Measurements from ENCODE around the gene C18orf63.
"Not testable (repeated sequence)": the region's sequence is repeated elsewhere in the genome, so short reads cannot be mapped to it uniquely, and the experiment has no call there.

C18orf63 gene

GRCh38 chr18:74326791-74327190, 11.2 kb downstream of the C18orf63 start:
- not testable (repeated sequence) for DNase-seq (ENCODE audit: low spot score)

GRCh38 chr18:74328206-74328605, 12.6 kb downstream of the C18orf63 start:
- no peak for DNase-seq (ENCODE audit: low spot score)

DNA sequence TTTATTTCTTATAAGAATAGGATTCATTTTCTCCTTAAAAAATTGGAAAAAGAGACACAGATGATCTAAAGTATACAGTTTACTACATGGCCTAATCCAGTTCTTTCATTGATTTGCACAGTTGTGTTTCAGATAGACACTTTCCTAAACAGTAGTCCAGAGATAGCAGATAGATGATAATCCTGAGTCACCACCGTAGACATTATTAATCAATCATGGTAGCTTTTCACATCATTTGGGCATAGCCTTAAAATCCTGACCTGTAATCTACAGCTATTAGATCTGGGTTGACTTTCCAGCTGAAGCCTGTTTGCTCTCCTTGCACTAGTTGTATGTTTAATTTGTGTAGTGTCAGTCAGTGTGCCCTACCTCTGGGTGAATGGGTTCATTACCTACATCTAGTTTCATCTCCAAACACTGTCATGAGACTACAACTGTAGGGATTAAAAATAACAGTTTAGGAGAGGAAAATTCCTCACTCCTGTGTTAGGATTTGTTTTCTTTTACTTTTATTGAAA, 14.1 kb downstream of the C18orf63 start:
- no peak for DNase-seq (ENCODE audit: low spot score)

GRCh38 chr18:74331404-74331803, 15.8 kb downstream of the C18orf63 start:
- no peak for DNase-seq (ENCODE audit: low spot score)

DNA sequence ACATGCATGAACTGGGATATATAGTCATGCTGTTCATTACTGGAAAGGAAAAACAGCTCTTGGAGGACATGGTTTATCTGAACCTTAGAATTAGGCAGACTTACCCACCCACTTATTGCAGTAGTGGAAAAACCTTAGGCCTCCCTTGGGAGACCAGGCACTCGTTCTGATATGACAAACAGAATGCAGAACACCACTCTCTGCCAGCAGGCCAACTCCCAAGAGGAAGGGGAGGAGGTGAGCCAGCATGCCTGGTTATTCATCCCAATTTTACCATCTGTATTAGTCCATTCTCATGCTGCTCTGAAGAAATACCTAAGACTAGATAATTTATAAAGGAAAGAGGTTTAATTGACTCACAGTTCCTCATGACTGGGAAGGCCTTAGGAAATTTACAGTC, 17.5 kb downstream of the C18orf63 start:
- no peak for DNase-seq (ENCODE audit: low spot score)

- DNase-seq (ENCODE audit: low spot score) = no peak
Observed at GRCh38 chr18:74334242-74334893, 18.7 kb downstream of the C18orf63 start.

- DNase-seq (ENCODE audit: low spot score) = no peak
Observed at GRCh38 chr18:74336656-74337055, 21.0 kb downstream of the C18orf63 start.

- no peak for DNase-seq (ENCODE audit: low spot score)
Observed at GRCh38 chr18:74337155-74337911, 21.7 kb downstream of the C18orf63 start.

DNA sequence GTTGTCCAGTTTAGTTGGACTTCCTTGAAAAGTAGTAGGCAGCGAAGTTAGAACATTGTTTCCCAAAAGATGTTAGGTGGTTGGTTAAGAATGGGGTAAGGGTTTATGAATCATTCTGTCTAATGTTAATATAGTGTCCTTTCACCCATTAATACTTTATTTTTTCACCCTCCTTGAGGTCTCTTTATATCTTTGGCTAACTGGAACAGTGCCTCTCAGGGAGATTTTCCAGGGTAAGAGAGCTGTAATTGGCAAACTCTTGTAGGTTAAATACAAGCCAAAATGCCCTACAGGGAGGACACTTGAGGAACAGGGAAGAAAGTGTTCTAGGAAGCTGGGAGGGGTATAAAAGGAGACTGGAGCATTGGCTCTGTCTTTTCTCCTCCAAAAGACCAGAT, 22.3 kb downstream of the C18orf63 start:
- DNase-seq (ENCODE audit: low spot score) = no peak

GRCh38 chr18:74342416-74343043, 26.9 kb downstream of the C18orf63 start:
- peak; percentile 54 for DNase-seq (ENCODE audit: low spot score)

DNA sequence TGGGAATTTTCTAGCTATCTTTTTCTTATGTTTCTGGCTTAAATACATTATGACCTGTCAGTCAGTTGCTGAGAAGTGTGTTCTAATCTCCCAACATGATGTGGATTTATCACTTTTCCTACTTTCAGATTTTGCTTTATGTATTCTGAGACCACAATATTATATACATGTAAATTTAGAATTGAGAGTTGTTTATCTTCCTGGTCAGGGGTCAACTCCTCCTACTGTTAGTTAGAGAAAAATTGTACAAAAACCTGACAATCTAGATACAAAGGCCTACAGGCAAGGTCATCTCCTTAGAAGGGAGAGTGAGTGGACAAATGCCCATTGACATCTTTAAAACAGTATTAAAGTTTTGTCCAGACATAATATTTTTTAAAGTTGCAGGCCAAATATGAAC, 30.6 kb downstream of the C18orf63 start:
- no peak for DNase-seq (ENCODE audit: low spot score)

DNA sequence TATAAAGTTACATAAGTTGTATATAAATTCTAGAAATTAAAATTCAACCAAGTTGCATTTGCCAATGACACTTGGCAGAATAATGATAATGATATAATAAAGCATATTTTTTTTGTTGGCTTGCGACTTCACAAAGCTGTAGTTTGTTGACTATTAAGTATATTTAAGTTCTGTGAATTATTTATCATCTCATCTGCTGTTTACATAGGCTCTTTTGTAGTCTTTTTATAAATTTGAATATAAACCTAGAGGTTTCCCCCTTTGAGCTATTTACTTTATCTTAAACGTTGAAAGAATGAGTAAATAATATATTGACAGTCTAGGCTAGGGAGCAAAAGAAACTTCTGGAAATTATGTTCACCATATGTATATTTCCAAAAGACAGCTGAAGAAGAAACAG, 32.9 kb downstream of the C18orf63 start:
- DNase-seq (ENCODE audit: low spot score) = no peak

- peak; percentile 91 for DNase-seq (ENCODE audit: low spot score)
Observed at GRCh38 chr18:74351354-74351753, 35.7 kb downstream of the C18orf63 start.

- DNase-seq (ENCODE audit: low spot score) = peak; percentile 78
Observed at GRCh38 chr18:74353169-74353775, 37.6 kb downstream of the C18orf63 start.

DNA sequence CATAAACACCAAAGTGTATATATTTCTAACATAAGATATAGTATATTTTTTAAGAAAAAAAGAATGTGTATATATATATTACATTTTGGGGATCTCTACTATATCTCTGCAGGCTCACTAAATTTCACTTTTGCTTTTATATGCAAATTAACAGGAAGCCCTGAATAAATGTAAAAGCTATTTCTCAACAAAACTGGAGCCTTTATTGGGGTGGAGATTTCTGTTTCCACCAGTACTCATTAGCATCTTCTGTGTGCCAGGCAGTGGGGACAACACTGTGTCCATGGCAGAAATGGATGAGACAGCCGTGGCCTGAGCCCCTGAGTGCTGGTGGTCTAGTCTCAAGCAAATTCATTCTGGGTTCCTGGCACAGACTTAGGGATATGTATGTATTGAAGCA, 41.3 kb downstream of the C18orf63 start:
- no peak for DNase-seq (ENCODE audit: low spot score)

GRCh38 chr18:74360852-74361655, 45.4 kb downstream of the C18orf63 start:
- no peak for DNase-seq (ENCODE audit: low spot score)

DNA sequence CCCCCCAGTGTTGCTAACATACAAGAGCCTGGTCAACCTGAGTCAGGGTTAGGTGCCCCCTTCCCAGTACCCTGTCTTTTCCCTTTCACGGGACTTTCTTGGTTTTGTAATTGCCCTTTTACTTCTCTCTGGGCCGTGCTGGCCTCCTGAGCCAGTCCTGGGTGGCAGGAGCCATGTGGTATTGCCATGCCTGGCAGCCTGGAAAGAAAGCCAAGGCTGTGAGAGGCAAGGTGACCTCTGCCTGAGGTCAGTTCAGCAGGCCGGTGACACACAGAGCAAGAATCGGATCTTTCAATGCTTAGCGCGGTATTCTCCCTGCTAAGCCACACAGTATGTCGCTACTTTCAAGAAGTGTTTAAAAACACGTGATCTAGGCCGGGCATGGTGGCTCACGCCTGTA, 52.3 kb downstream of the C18orf63 start:
- DNase-seq (ENCODE audit: low spot score) = no peak

- no peak for DNase-seq (ENCODE audit: low spot score)
Observed at GRCh38 chr18:74368901-74369705, 53.5 kb downstream of the C18orf63 start.

DNA sequence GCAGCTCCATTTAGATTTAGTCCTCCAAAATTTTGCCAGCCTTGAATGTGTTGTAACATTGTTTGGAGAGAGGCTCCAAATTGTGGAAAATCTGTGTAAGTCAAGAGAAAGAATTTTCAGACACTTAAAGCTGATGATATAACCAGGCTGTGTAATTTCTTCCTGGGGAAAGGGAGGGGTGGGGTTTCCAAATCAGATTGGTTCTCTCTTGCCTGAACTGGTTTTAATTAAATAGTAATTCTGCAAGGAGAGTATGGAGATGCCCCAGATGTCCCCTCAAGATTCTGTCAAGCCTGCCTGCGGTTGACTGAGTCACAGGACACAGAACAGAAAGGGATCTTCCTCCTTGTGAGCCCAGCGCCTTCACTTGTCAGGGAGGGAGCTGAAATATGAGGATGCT, 54.5 kb downstream of the C18orf63 start:
- no peak for DNase-seq (ENCODE audit: low spot score)

GRCh38 chr18:74373428-74373827, 57.8 kb downstream of the C18orf63 start:
- no peak for DNase-seq (ENCODE audit: low spot score)

GRCh38 chr18:74375999-74376398, 60.4 kb downstream of the C18orf63 start:
- no peak for DNase-seq (ENCODE audit: low spot score)
